Hippocampal formation (tissue), 2 donors: Measurements from ENCODE around the gene PMP22.

Experiments used
- DNase-seq, 2 donors: peaks; one replicate each; lab custom pipeline; 2025; lab: John Stamatoyannopoulos, UW

PMP22 gene

GRCh38 chr17:15273141-15273793 is 8.1 kb upstream of the PMP22 start:
- DNase-seq = no peak

- DNase-seq = no peak
Observed at GRCh38 chr17:15271741-15272140, 6.6 kb upstream of the PMP22 start.

- DNase-seq = no peak
Observed at GRCh38 chr17:15270628-15271381, 5.7 kb upstream of the PMP22 start.

GRCh38 chr17:15269780-15270089 is 4.6 kb upstream of the PMP22 start:
- no peak for DNase-seq

GRCh38 chr17:15269087-15269779 is 4.1 kb upstream of the PMP22 start:
- DNase-seq = no peak

- no peak for DNase-seq
Observed at GRCh38 chr17:15268461-15268860, 3.3 kb upstream of the PMP22 start.

GRCh38 chr17:15267996-15268395 is 2.9 kb upstream of the PMP22 start:
- peak in 1 of 2 donors; percentile 29 for DNase-seq

GRCh38 chr17:15266325-15267125 is 1.4 kb upstream of the PMP22 start:
- DNase-seq = no peak

GRCh38 chr17:15264542-15264941 is 584 bp downstream of the PMP22 start:
- no peak for DNase-seq

GRCh38 chr17:15263680-15264079 is 1.4 kb downstream of the PMP22 start:
- DNase-seq = no peak

- DNase-seq = peak; percentile 60 to 66
Observed at GRCh38 chr17:15263206-15263579, 1.9 kb downstream of the PMP22 start.

- DNase-seq = peak; percentile 79 to 80
Observed at GRCh38 chr17:15262291-15263205, 2.6 kb downstream of the PMP22 start.

- DNase-seq = peak; percentile 52 to 64
Observed at GRCh38 chr17:15261802-15262290, 3.3 kb downstream of the PMP22 start.

GRCh38 chr17:15261258-15261801 is 3.8 kb downstream of the PMP22 start:
- peak; percentile 49 to 68 for DNase-seq

- peak; percentile 79 to 83 for DNase-seq
Observed at GRCh38 chr17:15260376-15261257, 4.5 kb downstream of the PMP22 start.

GRCh38 chr17:15257796-15258512 is 7.2 kb downstream of the PMP22 start:
- DNase-seq = no peak

GRCh38 chr17:15257258-15257788 is 7.8 kb downstream of the PMP22 start:
- peak; percentile 93 for DNase-seq

GRCh38 chr17:15256689-15257088 is 8.4 kb downstream of the PMP22 start:
- DNase-seq = no peak
